Measurements from ENCODE around the gene PON2.

PON2 gene

DNA sequence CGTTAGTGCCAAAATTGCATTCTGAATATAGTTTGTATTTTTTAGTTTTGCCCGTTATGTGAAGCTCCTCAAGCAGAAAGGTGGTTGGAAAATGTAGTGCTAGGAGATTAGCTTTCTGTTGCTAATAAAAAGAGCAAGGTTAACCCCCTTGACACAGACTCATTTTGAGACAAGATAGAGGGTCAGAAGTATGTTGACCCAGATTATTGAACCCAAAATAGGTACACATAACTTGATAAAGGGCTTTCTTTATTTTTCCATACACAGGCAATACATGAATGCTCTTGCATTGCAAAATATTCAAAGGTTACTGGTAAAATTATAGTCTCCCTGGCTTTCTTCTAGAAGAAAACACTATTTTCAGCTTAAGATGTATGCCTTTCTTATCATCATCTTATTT is 10.0 kb upstream of the PON2 start:
- DNase-seq (ENCODE audit: low spot score) = no peak

DNA sequence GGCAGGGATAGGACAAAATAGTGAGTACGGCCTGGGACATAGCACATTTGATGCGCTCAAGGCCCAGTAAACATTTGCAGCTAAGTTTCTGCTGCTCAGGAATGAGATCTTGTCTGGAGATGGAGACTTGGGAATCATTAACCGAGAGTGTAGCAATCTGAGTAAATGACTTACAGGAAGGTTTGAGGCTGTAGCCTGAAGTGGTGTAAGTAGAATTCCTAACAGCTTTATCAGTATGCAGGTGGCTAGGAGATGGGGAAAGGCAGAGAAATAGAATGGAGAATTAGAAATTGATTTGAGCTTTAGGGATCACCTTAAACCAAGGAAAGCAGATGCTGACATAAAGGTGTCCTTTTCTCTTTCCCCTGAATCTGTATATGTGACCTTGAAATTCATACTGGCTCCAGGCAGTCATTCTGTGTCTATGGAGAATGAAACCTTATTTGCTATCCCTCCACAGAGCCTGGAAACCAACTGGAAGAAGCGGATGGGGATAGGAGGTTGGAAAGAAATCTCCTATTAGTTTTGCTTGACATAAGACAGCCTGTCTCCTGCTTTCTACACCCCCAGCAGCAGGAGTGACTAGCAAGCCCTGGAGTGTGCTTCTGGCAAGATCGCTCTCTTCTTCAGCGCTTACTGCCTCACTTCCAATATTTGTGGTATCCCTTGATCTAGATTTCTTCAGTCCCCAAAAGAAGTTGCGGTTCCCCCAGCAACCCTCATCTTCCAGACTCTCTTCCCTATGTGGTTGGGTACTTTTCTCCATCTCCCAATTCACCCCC is 6.4 kb upstream of the PON2 start:
- DNase-seq (ENCODE audit: low spot score) = no peak

DNA sequence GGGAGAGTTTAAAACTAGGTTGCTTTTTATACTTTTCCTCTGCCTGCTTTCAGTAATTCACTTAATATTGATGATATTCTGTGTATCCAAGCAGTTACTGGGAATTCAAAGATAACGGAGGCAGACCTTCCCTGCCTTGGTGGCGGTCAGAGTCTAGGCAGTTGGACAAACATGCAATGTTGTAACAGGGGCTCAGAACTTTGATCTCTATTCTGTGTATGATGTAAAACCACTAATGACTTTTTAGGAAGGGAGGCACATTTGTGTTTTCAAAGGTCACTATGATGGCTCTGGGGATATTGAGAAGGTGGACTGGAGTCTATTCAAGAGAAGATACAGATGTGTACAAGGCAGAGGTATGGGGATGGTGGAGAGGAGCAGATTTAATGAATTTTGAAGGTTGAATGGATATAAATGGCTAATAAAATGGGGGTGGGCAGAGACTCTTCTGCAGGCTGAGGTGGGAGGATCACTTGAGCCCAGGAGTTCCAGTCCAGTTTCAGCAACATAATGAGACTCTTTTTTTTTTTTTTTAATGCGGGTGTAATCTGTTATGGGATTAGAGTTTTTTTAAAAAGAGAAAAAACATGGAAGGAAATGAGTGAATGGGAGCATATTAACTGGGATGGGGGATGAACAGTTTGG is 5.7 kb upstream of the PON2 start:
- no peak for DNase-seq (ENCODE audit: low spot score)

DNA sequence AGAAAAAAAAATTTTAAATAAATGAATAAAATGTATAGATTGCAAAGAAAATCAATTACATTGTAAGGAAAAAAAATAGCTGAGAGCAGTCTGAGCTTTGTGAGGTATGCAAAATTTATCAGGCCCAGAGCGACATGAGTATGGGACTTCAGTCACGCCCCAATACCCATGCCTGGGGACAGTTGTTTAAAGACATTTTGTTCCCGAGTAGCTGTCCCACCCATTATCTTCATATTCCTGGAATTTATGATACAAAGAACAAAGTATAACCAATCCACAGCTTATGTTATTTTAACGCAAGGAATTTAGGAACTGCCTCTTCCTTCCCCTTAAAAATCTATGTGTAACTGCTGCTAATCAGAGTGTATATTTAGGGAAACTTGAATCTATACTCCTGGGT is 1.6 kb upstream of the PON2 start:
- DNase-seq (ENCODE audit: low spot score) = no peak

DNA sequence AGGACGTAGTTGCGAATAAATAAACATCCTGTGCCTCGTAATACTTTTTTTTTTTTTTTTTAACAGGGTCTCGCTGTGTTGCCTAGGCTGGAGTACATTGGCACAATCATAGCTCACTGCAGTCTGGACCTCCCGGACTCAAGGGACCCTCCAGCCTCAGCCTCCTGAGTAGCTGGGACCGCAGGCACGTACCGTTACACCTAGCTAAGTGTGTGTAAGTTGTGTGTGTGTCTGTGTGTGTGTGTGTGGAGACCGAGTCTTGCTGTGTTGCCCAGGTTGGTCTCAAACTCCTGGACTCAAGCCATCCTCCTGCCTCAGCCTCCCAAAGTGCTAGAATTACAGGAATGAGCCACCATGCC is 573 bp upstream of the PON2 start:
- DNase-seq (ENCODE audit: low spot score) = no peak

DNA sequence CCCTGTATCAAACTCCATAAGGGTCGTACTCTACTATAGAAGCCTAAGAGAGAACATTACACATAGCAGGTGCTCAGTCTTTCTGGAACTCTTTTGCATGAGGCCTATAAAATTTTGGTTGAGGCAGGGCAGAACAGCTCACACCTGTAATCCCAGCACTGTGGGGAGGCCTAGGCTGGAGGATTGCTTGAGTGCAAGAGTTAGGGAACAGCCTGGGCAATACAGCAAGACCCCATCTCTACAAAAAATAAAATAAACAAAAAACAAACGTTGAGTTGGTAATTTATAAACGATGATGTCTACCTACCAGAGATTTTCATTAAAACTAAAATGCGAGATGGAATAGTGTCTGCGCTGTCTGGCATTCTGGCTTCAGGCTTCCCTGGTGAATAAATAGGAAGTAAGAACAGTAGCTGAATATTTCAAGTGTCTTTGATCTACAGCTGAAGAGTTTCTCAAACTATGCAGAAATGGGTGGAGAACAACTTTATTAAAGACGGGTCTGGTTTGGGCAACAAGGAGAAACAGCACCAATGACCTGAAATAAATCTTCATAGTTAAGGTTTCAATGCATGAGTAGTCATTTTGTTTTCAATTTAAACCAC is 774 bp downstream of the PON2 start:
- DNase-seq (ENCODE audit: low spot score) = no peak

DNA sequence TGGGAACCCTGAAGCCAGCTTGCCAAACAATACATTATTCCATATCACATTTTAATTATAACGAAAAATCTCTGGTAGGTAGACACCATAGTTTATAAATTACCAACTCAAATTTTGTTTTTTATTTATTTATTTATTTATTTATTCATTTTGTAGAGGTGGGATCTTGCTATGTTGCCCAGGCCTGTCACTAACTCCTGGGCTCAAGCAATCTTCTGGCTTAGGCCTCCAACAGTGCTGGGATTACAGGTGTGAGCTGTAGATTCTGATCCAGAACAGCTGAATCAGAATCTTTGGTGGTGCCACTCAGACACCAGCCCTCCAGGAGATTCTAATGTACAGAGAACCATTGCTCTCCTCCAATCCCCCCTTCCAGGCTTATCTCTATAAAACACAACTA is 1.7 kb downstream of the PON2 start:
- no peak for DNase-seq (ENCODE audit: low spot score)

DNA sequence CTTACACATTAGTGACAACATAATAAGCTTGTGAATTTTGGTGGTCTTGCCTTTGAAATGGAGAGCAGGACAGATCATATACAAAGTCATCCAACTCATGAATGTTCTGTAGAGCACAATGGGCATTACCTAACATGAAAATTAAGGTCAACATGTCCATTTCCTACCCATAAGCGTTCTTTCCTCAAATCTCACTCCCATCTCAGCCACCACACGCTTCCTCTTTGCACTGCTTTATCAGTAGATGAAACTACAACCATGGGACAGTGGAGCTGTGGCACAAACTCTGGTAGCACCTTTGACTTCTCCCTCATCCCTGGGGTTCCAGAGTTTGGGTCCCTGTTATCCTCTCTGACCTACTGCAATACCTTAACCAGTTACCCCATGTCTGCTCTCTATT is 2.2 kb downstream of the PON2 start:
- no peak for DNase-seq (ENCODE audit: low spot score)

DNA sequence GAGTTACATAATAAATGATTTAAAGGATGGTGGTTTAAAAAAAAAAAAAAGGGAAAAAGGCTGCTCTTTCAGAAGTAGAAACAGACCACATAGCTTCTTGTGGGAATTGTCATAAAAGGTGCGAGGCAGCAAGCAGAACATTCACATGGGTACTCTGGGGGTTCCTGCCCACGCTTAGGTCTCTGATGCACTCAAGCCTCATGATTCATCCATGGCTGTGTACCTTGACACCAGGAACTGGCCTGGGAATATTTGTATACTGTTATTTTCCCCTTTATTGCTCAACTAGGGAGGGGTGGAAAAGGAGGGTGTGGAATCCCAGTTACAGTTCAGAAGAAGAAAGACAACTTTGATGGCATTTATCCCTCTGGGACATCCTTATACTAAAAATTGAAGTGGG is 4.0 kb downstream of the PON2 start:
- no peak for DNase-seq (ENCODE audit: low spot score)

DNA sequence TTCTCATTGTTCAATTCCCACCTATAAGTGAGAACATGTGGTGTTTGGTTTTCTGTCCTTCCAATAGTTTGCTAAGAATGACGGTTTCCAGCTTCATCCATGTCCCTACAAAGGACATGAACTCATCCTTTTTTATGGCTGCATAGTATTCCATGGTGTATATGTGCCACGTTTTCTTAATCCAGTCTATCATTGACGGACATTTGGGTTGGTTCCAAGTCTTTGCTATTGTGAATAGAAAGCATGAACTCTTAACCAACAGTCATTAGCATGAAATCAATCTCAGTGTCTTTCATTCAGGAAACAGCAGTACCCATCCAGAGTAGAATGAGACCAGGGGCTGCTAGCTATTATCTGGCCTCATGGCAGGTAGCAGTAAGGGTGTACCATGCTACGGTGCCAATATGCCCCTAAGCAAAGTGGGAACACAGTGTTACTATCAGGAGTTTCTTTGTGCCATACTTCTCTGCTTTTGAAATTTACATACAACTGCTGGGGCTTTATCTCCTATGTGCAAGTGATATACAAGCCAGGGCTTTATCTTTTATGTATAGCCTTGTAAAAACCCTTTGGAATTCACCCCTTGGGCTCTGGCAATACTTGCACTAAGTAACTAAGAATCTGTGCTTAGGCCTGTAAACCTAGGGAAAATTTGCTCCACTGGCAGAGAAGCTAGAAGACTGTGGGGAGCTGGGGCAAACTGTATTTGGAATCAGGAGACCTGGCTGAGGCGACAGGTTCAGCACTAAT is 5.4 kb downstream of the PON2 start:
- no peak for DNase-seq (ENCODE audit: low spot score)

DNA sequence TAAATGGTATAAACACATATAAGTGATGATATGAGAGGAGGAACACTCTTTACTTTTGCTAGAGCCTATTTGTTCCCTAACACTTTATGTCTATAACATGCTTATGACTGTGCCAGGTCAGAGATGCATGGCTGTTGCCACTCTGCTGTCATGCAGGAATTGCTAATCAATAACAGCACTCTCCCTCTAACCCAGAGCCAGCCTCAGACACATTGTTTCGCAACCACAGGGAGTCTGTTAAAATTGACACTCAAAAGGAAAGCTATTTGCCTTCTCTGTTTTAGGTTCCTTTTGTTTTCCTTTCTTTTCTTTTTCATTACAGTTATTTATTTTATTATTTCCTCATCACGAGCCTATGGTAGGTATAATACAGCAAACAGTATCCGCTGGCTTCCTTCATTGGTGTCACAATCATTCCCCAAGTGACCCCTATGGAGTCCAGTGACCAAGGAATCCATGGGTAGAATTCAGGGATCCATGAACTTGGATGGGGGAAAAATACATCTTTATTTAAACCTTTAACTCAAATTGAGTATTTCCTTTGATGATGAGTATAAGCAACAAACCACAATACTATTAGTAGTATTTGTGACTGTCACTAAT is 6.8 kb downstream of the PON2 start:
- DNase-seq (ENCODE audit: low spot score) = no peak

DNA sequence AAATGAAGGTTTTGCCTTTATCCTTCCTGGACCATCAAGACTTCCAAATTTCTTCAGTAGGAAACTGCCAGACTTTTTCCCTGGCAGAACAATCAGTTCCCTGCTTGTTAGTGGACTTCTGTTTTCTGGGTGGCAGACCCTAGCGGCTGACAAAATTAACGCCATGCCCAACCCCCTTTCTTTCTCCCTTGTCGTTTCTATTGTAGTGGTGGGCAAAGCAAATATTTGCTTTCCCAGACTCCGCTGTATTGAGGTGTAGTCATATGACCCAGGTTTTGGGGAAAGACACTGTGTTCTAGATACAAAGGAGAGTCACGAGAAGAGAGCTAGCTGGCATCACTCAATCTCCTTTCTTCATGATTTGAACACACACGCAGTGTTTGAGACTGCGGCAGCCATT is 7.7 kb downstream of the PON2 start:
- no peak for DNase-seq (ENCODE audit: low spot score)

DNA sequence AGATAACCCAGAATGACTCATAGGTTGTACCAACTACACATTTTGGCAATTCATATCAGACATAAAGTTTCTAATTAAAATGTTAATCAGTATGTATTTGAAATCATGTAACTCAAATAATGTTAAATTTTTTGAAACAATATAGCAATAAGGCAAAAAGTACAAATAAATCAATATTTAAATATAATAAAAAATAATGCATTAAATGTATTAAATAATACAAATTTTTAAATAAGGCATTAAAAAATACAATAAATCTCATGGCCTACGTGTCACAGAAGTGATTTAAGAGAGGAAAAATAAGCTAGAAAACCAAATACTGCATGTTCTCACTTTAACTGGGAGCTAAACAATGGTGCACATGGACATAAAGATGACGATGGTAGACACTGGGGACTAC is 9.1 kb downstream of the PON2 start:
- DNase-seq (ENCODE audit: low spot score) = no peak

DNA sequence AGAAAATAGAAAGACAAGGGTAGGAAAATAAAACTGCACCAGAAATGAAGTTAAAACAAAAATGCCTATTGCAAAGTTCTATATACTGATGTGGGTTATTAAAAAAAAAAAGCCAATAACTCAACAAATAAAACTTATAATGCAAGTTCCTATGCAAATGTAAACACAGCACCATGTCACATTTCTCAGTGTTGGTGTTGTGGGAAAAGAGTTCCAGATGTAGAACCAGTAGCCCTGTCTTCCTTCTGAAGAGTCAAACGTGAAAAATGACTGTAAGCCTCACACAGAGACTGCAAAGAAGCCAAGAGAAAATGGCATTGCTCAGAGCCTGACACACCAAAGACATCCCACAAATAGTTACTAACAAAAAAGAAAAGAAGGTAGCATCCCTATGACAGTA is 10.1 kb downstream of the PON2 start:
- DNase-seq (ENCODE audit: low spot score) = no peak

DNA sequence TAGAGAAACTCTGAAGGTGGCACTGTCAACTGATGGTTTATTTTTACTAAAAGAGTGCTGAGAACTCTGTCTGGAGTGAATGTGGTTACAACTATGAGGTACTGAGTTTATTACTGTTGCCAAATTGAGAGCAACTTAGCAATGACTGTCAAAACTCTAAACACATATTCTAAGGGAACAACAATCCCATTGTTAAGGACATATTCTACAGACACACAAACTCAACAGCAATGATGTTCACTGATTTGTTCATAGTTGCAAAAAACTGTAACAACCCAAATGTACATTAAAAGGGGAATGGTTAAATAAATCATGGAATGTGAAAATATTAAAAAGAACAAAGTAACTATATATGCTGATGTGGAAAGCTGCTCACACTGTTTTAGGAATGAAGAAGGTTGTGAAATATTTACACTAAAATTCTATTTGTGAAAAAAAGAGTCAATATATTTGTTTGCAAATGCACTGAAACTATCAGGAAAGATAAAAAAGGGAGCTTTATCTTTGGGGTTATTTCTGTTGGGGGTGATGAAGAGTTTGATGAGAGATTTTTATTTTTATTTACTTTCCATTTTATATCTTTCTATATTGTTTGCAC is 12.9 kb downstream of the PON2 start:
- DNase-seq (ENCODE audit: low spot score) = no peak

DNA sequence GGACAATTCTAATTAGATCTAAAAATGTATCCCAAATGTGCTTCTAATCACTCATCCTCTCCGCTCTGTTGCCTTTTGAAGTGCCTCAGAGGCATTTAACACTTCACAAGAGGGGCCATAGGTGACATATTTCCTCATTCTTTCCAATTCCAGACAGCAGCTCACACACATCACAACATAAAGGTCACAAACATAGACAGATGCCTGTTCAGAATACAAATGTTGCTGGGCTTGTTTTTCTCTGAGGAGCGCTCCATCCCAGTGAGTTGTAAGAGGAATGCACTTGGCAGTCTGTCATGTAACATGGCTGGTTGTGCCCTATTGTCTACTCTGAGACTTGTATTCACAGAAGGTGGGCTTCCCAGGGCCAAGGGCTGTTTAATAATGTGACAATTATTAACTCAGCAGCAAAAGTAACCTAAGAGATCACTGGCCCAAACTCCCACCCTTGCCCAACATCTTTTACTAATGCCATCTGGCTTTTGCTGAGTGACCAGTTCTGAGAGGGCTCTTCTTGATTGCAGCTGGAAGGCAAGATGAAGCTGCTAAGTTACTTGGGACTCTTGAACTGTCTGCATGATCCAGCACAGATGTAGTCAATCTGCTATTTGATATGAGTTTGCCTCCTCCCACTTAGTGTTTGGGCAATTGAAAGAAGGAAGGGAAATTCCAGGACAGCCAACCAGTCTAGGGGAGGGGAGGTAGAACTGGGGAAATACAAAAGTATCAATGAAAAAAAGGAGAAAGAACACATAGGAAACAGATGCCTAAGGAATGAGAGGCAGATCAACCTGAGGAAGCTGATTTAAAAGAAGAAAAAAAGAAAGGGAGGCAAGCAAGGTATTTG is 13.6 kb downstream of the PON2 start:
- no peak for DNase-seq (ENCODE audit: low spot score)

DNA sequence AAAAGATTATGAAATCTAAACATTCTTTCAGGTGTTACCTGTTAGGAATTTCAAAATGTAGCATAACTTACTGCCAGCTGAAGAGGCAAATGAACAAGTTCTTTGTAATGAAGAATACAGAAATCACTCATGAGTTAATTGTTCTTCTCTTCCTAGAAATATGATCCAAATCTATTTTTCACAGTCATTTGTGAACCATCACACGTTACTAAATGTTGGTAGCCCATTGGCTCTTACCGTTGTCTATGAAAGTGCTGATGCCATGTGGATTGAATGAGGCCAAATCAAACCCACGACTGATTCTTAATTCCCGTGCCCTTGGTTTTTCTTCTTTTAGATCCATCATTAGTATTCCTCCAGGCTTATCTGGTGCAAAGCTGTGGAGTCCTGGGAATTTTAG is 22.8 kb downstream of the PON2 start:
- no peak for DNase-seq (ENCODE audit: low spot score)

DNA sequence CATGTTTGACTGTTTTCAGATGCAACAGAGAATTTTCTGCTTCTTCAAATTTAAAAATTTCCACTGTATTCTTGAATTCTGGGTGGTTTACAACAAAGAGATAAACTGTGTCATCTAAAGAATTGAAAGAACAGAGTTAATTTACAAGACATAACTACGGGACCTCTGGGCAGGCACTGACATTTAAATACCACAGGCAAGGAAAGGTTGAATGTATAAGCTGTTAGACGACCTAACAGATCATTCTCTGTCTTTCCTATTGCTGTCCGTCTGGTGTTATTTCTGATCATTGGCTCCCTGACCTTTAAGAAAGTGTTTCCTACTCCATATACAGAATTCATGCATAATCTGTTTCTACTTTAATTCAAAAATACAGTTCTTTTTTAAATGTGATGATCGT is 23.2 kb downstream of the PON2 start:
- DNase-seq (ENCODE audit: low spot score) = no peak

DNA sequence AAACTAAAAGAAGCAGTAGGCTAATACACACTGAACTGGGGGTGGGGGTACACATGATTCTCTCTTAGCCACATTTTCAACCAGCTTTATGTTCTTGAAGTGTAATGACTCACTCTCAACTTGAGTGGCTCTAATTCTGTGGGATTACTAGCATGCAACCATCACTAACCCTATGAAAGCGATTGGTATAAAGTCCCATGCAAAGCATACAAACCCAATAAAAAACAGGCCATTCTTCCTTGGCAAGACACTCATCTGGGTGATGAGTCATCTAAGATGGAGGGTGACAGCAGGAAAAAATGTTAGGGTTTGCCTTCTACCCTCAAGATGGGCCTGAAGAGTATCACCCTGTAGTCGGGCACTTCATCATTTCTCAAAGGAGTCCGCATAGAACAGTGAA is 23.8 kb downstream of the PON2 start:
- DNase-seq (ENCODE audit: low spot score) = no peak

DNA sequence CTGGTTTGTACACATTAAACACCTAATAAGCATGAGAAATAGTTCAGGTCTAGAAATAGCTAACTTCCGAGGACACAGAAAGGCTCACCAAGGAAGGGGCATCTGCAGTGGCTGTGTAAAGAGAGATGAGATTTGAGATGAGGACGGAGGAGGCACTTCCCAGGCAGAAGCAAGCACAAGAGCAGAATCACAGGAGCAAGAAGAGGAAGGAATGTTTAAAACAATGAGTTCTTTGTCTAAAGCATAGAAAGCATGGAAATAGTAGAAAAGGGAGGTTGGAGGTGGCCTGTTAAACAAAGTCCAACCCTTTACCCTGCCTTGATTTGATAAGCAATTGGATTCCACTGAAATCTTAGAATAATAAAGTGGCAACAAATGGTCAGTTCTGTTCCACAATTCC is 27.1 kb downstream of the PON2 start:
- DNase-seq (ENCODE audit: low spot score) = no peak

DNA sequence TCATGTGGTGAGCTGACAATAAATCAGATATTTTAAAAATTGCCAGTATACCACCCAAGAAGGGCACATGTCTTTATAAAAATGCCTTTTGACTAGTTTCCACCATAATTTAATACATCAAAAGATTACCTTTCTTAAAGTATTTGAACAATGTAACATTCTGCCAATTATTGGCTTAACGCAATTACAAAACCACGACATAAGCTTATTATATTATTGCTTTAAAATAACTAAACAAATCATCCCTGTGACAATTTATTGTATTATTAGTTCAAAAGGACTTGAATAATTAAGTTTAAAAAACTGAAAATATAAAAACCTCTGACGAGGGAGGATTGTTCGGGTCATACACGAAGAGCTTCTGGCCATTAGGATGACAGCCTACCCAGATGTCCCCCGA is 29.0 kb downstream of the PON2 start:
- no peak for DNase-seq (ENCODE audit: low spot score)

Measured in AG08396 (cell line).